Astrocyte (in vitro differentiated cells and primary cell): Measurements from ENCODE around the gene TMEM165.

Experiments used
- EZH2 ChIP-seq: IDR thresholded peaks from 2 replicates; pipeline ENCODE4 v1.6.1; 2012; ENCODE audit warnings: mild to moderate bottlenecking, low read length, inconsistent platforms; ENCODE audit not compliant: insufficient read depth
- TF ChIP-seq, protein P1 (sequence below): IDR thresholded peaks from 2 replicates; pipeline ENCODE4 v1.5.1; 2011; ENCODE audit warnings: low read depth, mild to moderate bottlenecking, inconsistent platforms, low read length, moderate library complexity; ENCODE audit not compliant: insufficient read depth

- no peak for TF ChIP-seq EZH2
- TF ChIP-seq, protein P1, sequence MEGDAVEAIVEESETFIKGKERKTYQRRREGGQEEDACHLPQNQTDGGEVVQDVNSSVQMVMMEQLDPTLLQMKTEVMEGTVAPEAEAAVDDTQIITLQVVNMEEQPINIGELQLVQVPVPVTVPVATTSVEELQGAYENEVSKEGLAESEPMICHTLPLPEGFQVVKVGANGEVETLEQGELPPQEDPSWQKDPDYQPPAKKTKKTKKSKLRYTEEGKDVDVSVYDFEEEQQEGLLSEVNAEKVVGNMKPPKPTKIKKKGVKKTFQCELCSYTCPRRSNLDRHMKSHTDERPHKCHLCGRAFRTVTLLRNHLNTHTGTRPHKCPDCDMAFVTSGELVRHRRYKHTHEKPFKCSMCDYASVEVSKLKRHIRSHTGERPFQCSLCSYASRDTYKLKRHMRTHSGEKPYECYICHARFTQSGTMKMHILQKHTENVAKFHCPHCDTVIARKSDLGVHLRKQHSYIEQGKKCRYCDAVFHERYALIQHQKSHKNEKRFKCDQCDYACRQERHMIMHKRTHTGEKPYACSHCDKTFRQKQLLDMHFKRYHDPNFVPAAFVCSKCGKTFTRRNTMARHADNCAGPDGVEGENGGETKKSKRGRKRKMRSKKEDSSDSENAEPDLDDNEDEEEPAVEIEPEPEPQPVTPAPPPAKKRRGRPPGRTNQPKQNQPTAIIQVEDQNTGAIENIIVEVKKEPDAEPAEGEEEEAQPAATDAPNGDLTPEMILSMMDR, result no peak
Observed at GRCh38 chr4:55397126-55397436, 1.3 kb downstream of the TMEM165 start.
